ENCODE data around the gene GAS2L2.

GAS2L2 gene

GRCh38 chr17:35731917-35732805, 20.9 kb downstream of the GAS2L2 start:
- peak overlapping the region; percentile 93 for H3K4me2 ChIP-seq (ENCODE audit: low read length)
- peaks cover 14% of the 10 kb centered on the region for H3K4me1 ChIP-seq (ENCODE audit: low read length)
- H2AFZ ChIP-seq (ENCODE audit: low read depth, low read length): no peak overlapping the region; the same call in 1 of the 2 replicates
- no peaks in the 10 kb centered on the region for H3K27me3 ChIP-seq (ENCODE audit: low read depth, low read length)
- peak overlapping the region; percentile 93 for H3K4me3 ChIP-seq (ENCODE audit: low read length)
- H4K20me1 ChIP-seq (ENCODE audit: insufficient read depth, low read length): no peaks in the 10 kb centered on the region
- no peaks in the 10 kb centered on the region for H3K9me3 ChIP-seq (ENCODE audit: insufficient read depth, low read length)
- H3K79me2 ChIP-seq (ENCODE audit: low read length): peaks cover 9% of the 10 kb centered on the region
- peak overlapping the region; percentile 73 for H3K9ac ChIP-seq (ENCODE audit: low read length)
- TF ChIP-seq CTCF (IDR thresholded peaks at IDR 0.05; ENCODE audit: low read depth, low read length): no peak
- no peak for TF ChIP-seq EZH2phosphoT487 (IDR thresholded peaks at IDR 0.05; ENCODE audit: low read depth)
- no peak overlapping the region for H3K27ac ChIP-seq (ENCODE audit: low read length)
- H3K36me3 ChIP-seq (replicated peaks; ENCODE audit: low read depth, low read length): no peaks in the 10 kb centered on the region

- no peaks in the 10 kb centered on the region for H3K27me3 ChIP-seq (ENCODE audit: low read depth, low read length)
- peaks cover 9% of the 10 kb centered on the region for H3K79me2 ChIP-seq (ENCODE audit: low read length)
- H3K4me3 ChIP-seq (ENCODE audit: low read length): peak within 1 kb of the TSS; percentile 93
- peak within 1 kb of the TSS; percentile 73 for H3K9ac ChIP-seq (ENCODE audit: low read length)
- H4K20me1 ChIP-seq (ENCODE audit: insufficient read depth, low read length): no peaks in the 10 kb centered on the region
- no peak within 1 kb of the TSS; the same call in 1 of the 2 replicates for H2AFZ ChIP-seq (ENCODE audit: low read depth, low read length)
- peak within 1 kb of the TSS; percentile 93 for H3K4me2 ChIP-seq (ENCODE audit: low read length)
- no peak within 1 kb of the TSS for H3K27ac ChIP-seq (ENCODE audit: low read length)
- no peaks in the 10 kb centered on the region for H3K36me3 ChIP-seq (replicated peaks; ENCODE audit: low read depth, low read length)
- peaks cover 14% of the 10 kb centered on the region for H3K4me1 ChIP-seq (ENCODE audit: low read length)
- H3K9me3 ChIP-seq (ENCODE audit: insufficient read depth, low read length): no peaks in the 10 kb centered on the region
- no peak for TF ChIP-seq CTCF (IDR thresholded peaks at IDR 0.05; ENCODE audit: low read depth, low read length)
- TF ChIP-seq EZH2phosphoT487 (IDR thresholded peaks at IDR 0.05; ENCODE audit: low read depth): no peak
Measured at GRCh38 chr17:35731239-35731916, 21.7 kb downstream of the GAS2L2 start, which contains the start of gene RASL10B. RASL10B (plus strand) TSS chr17:35731639; CDS start chr17:35735185, 3,546 bp downstream.

- Histone ChIP-seq H3K79me2 (ENCODE audit: low read length) (peaks cover 9% of the 10 kb centered on the region), H3K4me3 (ENCODE audit: low read length) (peak overlapping the region; percentile 93), H3K9ac (ENCODE audit: low read length) (no peak overlapping the region), H3K9me3 (ENCODE audit: insufficient read depth, low read length) (no peaks in the 10 kb centered on the region), H3K27me3 (ENCODE audit: low read depth, low read length) (no peaks in the 10 kb centered on the region), H3K4me2 (ENCODE audit: low read length) (peak overlapping the region; percentile 93), H3K36me3 (replicated peaks; ENCODE audit: low read depth, low read length) (no peaks in the 10 kb centered on the region), H3K4me1 (ENCODE audit: low read length) (peaks cover 14% of the 10 kb centered on the region), H3K27ac (ENCODE audit: low read length) (no peak overlapping the region), H2AFZ (ENCODE audit: low read depth, low read length) (no peak overlapping the region), H4K20me1 (ENCODE audit: insufficient read depth, low read length) (no peaks in the 10 kb centered on the region)
- no peak for TF ChIP-seq EZH2phosphoT487 (IDR thresholded peaks at IDR 0.05; ENCODE audit: low read depth)
Measured at GRCh38 chr17:35730400-35731005, 22.5 kb downstream of the GAS2L2 start.

GRCh38 chr17:35729405-35729833, 23.6 kb downstream of the GAS2L2 start:
- H3K4me1 ChIP-seq (ENCODE audit: low read length): peaks cover 14% of the 10 kb centered on the region
- peaks cover 10% of the 10 kb centered on the region for H3K36me3 ChIP-seq (replicated peaks; ENCODE audit: low read depth, low read length)
- H3K9ac ChIP-seq (ENCODE audit: low read length): no peak overlapping the region
- no peak overlapping the region for H3K4me2 ChIP-seq (ENCODE audit: low read length)
- TF ChIP-seq CTCF (IDR thresholded peaks at IDR 0.05; ENCODE audit: low read depth, low read length): no peak
- H3K27ac ChIP-seq (ENCODE audit: low read length): no peak overlapping the region
- H2AFZ ChIP-seq (ENCODE audit: low read depth, low read length): no peak overlapping the region
- no peaks in the 10 kb centered on the region for H4K20me1 ChIP-seq (ENCODE audit: insufficient read depth, low read length)
- H3K4me3 ChIP-seq (ENCODE audit: low read length): no peak overlapping the region
- H3K27me3 ChIP-seq (ENCODE audit: low read depth, low read length): no peaks in the 10 kb centered on the region
- H3K9me3 ChIP-seq (ENCODE audit: insufficient read depth, low read length): no peaks in the 10 kb centered on the region
- peaks cover 9% of the 10 kb centered on the region for H3K79me2 ChIP-seq (ENCODE audit: low read length)
